SJSA1 (cell line): ENCODE measurements around the gene BMPR1B. TPM values are rescaled to one million over a fixed set of nuclear protein-coding genes. Genes with fewer than 3 reads are reported as not detected.

Experiments used
- DNase-seq, 2 experiments: peaks; one replicate each; pipeline ENCODE4 v3.0.0-alpha.2; 2015 to 2020; ENCODE audit warnings: low spot score in 2 of 2, low read depth in 1 of 2
- H3K27ac ChIP-seq: fragments of 250-450 bp; sonication (Bioruptor Pico); 2 replicates; pipeline ENCODE4 v1.5.1; 2020; ENCODE audit warnings: mild to moderate bottlenecking, moderate library complexity
- H3K27me3 ChIP-seq: fragments of 250-450 bp; sonication (Bioruptor Pico); replicated peaks from 2 replicates; pipeline ENCODE4 v1.5.1; 2020; ENCODE audit warnings: mild to moderate bottlenecking, moderate library complexity
- H3K36me3 ChIP-seq: fragments of 250-450 bp; sonication (Bioruptor Pico); 2 replicates; pipeline ENCODE4 v1.5.1; 2020; ENCODE audit warnings: mild to moderate bottlenecking
- H3K4me1 ChIP-seq: fragments of 250-450 bp; sonication (Bioruptor Pico); replicated peaks from 2 replicates; pipeline ENCODE4 v1.6.1; 2021; ENCODE audit warnings: mild to moderate bottlenecking
- H3K4me3 ChIP-seq: fragments of 250-450 bp; sonication (Bioruptor Pico); 2 replicates; pipeline ENCODE4 v1.5.1; 2020; ENCODE audit warnings: mild to moderate bottlenecking
- H3K9me3 ChIP-seq: fragments of 250-450 bp; sonication (Bioruptor Pico); replicated peaks from 2 replicates; pipeline ENCODE4 v1.5.1; 2020; ENCODE audit warnings: mild to moderate bottlenecking
- total RNA-seq: library from RNA; depleted of rRNA; stranded (reverse); fragments of >200 nt; shearing (Covaris generic); gene quantifications from 2 replicates; pipeline ENCODE4 v1.2.3, GENCODE V29; 2014

BMPR1B gene
- total RNA-seq, 1 experiment from 2014 or later: 0.03 TPM

GRCh38 chr4:94767446-94767845 lies 9.7 kb downstream of the BMPR1B start:
- Histone ChIP-seq H3K9me3 (no peaks in the 10 kb centered on the region), H3K4me1 (no peaks in the 10 kb centered on the region), H3K4me3 (no peak overlapping the region), H3K27me3 (peaks cover 26% of the 10 kb centered on the region), H3K27ac (no peak overlapping the region), H3K36me3 (no peaks in the 10 kb centered on the region)
- no peak for DNase-seq

DNA sequence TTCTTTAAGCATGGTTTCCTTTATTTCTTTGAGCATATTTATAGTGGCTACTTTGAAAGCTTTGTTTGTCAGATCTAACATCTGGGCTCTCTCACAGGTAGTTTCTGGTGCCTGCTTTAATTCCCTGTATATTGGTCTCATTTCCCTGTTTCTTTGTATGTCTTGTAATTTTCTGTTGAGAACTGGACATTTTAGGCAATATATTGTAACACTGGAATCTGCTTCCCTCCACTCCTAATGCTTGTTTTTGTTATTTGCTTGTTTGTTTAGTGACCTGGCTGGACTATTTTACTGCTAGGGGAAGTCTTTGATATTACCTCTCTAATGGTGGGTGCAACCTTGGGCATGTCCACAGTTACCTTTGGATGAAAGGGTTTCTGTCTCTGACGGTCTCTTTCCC lies 25.0 kb downstream of the BMPR1B start:
- Histone ChIP-seq H3K4me1 (no peaks in the 10 kb centered on the region), H3K36me3 (no peaks in the 10 kb centered on the region), H3K27me3 (no peaks in the 10 kb centered on the region), H3K9me3 (no peaks in the 10 kb centered on the region), H3K4me3 (no peak overlapping the region), H3K27ac (no peak overlapping the region)
- no peak for DNase-seq

GRCh38 chr4:94791701-94792100 lies 33.9 kb downstream of the BMPR1B start:
- no peaks in the 10 kb centered on the region for H3K27me3 ChIP-seq
- no peaks in the 10 kb centered on the region for H3K4me1 ChIP-seq
- no peak for DNase-seq
- H3K9me3 ChIP-seq: no peaks in the 10 kb centered on the region
- H3K27ac ChIP-seq: no peak overlapping the region
- H3K4me3 ChIP-seq: no peak overlapping the region
- H3K36me3 ChIP-seq: no peaks in the 10 kb centered on the region

DNA sequence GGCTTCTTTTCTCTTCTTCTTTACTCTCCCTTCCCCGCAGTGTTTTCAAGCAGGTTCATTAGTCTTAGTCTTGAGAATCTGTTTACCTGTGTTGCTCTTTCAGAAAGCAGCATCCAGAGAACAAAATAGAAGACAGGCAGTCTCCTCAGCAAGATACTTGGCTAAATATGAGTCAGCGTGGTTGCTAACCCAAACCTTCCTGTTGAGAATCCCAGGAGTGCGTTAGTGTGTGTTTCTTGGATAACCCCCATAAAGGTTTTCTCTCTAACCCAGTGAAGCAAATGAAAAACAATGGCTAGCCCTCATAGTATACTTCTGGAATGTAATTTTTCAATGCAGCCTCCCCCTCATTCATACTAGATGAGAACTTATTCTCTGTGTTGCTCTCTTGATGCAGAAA lies 41.1 kb downstream of the BMPR1B start:
- DNase-seq: no peak
- Histone ChIP-seq H3K27me3 (no peaks in the 10 kb centered on the region), H3K4me1 (no peaks in the 10 kb centered on the region), H3K4me3 (no peak overlapping the region), H3K36me3 (no peaks in the 10 kb centered on the region), H3K9me3 (no peaks in the 10 kb centered on the region), H3K27ac (no peak overlapping the region)

- Histone ChIP-seq H3K9me3 (no peaks in the 10 kb centered on the region), H3K4me3 (no peak overlapping the region), H3K27ac (no peak overlapping the region), H3K27me3 (no peaks in the 10 kb centered on the region; the same call in 1 of the 2 replicates), H3K36me3 (no peaks in the 10 kb centered on the region), H3K4me1 (no peaks in the 10 kb centered on the region)
- DNase-seq: no peak
Measured at GRCh38 chr4:94801016-94801415, 43.3 kb downstream of the BMPR1B start.

DNA sequence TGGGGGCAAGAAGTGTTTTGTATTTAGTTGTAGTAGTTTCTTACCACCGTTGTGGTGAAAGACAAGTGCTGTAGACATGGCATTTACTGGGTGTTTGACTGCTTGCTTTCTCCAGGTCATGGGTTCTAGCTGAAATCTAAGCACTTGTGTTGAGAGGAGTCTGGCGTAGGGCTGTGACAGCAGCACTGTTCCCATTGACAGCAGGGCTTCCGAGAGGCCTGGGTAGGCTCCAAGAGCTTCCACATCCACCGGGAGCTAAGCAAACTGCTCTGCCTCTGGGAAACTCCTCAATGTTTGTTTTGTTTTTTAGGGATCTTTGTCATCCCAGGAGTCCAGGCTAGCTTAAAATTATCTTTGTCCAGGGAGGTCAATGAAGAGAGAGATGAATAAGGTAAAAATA lies 44.3 kb downstream of the BMPR1B start:
- no peak for DNase-seq
- no peak overlapping the region for H3K27ac ChIP-seq
- H3K27me3 ChIP-seq: no peaks in the 10 kb centered on the region; the same call in 1 of the 2 replicates
- no peak overlapping the region for H3K4me3 ChIP-seq
- H3K9me3 ChIP-seq: no peaks in the 10 kb centered on the region
- no peaks in the 10 kb centered on the region for H3K36me3 ChIP-seq
- H3K4me1 ChIP-seq: no peaks in the 10 kb centered on the region

DNA sequence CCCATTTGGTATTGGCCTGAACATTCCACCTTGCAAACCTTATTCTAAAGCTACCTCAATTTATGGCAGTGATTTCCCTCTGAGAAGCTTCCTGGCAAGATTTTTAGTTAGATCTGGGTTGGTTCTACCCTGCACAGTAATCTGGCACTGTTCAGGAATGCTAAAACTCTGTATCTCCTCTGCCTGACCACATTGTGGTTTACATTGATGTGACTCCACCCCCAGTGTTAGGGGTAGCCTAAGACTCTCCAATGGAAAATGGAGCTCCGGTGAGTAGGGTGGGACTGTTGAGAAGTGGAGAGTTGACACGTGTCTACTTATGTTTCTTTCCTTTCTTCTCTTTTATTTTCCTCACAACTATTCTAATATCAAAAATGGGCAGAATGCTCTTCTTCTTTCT lies 45.4 kb downstream of the BMPR1B start:
- no peak for DNase-seq

GRCh38 chr4:94804650-94805049 lies 46.9 kb downstream of the BMPR1B start:
- Histone ChIP-seq H3K36me3 (no peaks in the 10 kb centered on the region), H3K27ac (no peak overlapping the region), H3K4me1 (no peaks in the 10 kb centered on the region), H3K27me3 (no peaks in the 10 kb centered on the region; the same call in 1 of the 2 replicates), H3K4me3 (no peak overlapping the region), H3K9me3 (no peaks in the 10 kb centered on the region)
- DNase-seq: no peak

More for the DNA sequence above, 45.4 kb downstream of the BMPR1B start:
- Histone ChIP-seq H3K9me3 (no peaks in the 10 kb centered on the region), H3K4me3 (no peak overlapping the region), H3K27me3 (no peaks in the 10 kb centered on the region; the same call in 1 of the 2 replicates), H3K27ac (no peak overlapping the region), H3K4me1 (no peaks in the 10 kb centered on the region), H3K36me3 (no peaks in the 10 kb centered on the region)

- no peaks in the 10 kb centered on the region for H3K36me3 ChIP-seq
- H3K4me1 ChIP-seq: no peaks in the 10 kb centered on the region
- no peak overlapping the region for H3K27ac ChIP-seq
- no peak for DNase-seq
- H3K9me3 ChIP-seq: no peaks in the 10 kb centered on the region
- H3K4me3 ChIP-seq: no peak overlapping the region
- no peaks in the 10 kb centered on the region; the same call in 1 of the 2 replicates for H3K27me3 ChIP-seq
Measured at GRCh38 chr4:94806376-94806775, 48.6 kb downstream of the BMPR1B start.

DNA sequence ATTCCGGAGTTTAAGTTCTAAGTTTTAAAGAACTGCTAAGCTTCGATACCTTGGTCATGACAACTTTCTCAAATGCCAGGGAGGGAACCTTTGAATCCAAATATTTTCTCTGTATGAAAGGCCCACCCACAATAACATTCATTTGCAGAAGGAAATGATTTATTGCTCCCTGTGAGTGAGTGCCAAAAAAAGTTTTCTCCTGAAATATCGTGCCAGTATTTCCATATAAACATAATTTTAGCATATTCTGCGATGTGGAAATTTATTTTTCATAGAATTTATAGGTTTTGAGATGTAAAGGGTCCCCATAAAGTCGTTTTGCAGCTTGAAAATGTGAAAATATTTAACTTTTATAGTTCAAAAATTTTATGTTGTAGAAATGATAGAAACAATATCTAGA lies 53.9 kb downstream of the BMPR1B start:
- Histone ChIP-seq H3K9me3 (no peaks in the 10 kb centered on the region), H3K36me3 (no peaks in the 10 kb centered on the region)
- DNase-seq: no peak

GRCh38 chr4:94813221-94813620 lies 55.5 kb downstream of the BMPR1B start:
- no peak overlapping the region for H3K27ac ChIP-seq
- peaks cover 6% of the 10 kb centered on the region; the same call in 1 of the 2 replicates for H3K27me3 ChIP-seq
- no peaks in the 10 kb centered on the region for H3K4me1 ChIP-seq
- DNase-seq: no peak
- no peaks in the 10 kb centered on the region for H3K36me3 ChIP-seq
- H3K9me3 ChIP-seq: no peaks in the 10 kb centered on the region
- H3K4me3 ChIP-seq: no peak overlapping the region

More for the DNA sequence above, 53.9 kb downstream of the BMPR1B start:
- no peak overlapping the region for H3K27ac ChIP-seq
- H3K4me1 ChIP-seq: no peaks in the 10 kb centered on the region
- 0 out of 2 replicates have a peak, but pooled peaks cover 6% of the 10 kb centered on the region for H3K27me3 ChIP-seq
- H3K4me3 ChIP-seq: no peak overlapping the region

GRCh38 chr4:94814237-94814636 lies 56.5 kb downstream of the BMPR1B start:
- Histone ChIP-seq H3K9me3 (no peaks in the 10 kb centered on the region), H3K27ac (no peak overlapping the region), H3K4me3 (no peak overlapping the region), H3K36me3 (no peaks in the 10 kb centered on the region), H3K4me1 (no peaks in the 10 kb centered on the region), H3K27me3 (peaks cover 6% of the 10 kb centered on the region; the same call in 1 of the 2 replicates)
- DNase-seq: no peak

DNA sequence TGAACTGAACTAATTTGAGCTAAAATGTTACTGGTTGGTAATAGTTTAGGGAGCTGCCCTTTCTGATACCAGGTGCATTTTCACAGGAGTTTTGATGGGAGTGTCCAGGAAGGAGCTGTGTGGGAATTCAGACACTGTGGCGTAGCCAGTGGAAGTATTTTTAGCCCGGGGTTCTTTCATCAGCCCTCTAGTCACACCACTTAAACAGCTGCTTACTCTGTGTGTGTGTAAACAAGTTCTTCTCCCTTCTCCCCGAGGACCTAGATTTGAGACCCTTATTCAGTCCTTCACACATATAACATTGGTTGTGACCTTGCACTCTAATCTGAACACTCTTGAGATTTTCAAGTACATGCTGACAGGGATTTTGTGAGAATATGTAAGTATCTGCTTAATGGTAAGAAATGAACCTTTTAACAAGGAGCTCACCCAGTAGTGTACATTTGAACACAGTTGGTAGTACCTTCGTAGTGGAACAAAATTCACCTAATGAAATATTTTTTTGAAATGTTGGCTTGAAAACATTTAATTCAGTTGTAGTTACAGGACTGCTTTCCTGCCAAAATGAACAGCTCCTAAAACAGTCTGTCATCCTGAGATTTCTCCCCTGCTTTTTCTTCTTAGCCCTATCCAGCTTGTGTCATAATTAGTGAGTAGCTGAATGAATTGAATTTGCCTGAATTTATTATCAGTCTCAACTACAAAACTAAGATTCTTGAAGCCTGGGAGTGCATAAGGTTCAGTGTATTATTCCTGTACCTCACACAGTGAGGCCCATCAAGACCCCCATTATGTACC lies 61.8 kb downstream of the BMPR1B start:
- no peak for DNase-seq
- Histone ChIP-seq H3K27ac (no peak overlapping the region), H3K36me3 (no peaks in the 10 kb centered on the region), H3K27me3 (no peaks in the 10 kb centered on the region; the same call in 1 of the 2 replicates), H3K9me3 (no peaks in the 10 kb centered on the region), H3K4me1 (no peaks in the 10 kb centered on the region), H3K4me3 (no peak overlapping the region)

DNA sequence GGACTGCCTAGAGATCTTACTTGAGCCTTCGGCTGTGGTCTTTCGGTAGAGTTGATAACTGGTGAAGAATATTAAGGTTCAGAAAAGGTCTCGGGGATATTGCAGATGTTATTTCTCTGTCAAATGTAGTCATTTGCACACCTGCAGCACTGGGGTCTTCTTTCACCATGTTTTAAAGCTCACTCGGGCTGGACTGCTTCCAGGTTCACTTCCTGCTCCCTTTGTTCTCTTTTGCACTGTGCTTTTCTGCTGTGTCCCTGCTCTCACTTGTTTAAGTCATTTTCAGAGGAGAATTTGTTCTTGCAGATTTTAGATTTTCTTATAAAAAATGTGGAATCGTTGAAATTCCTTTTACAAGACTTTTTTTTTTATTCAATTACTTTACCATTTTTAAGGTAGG lies 68.5 kb downstream of the BMPR1B start:
- Histone ChIP-seq H3K27ac (no peak overlapping the region), H3K4me3 (no peak overlapping the region), H3K4me1 (no peaks in the 10 kb centered on the region), H3K9me3 (no peaks in the 10 kb centered on the region), H3K36me3 (no peaks in the 10 kb centered on the region), H3K27me3 (0 out of 2 replicates have a peak, but pooled peaks cover 3% of the 10 kb centered on the region)
- DNase-seq: no peak
